Gastroesophageal sphincter (tissue), 3 donors: ENCODE measurements around the gene CC2D1A.

Experiments
- CTCF ChIP-seq, 4 experiments: fragments of 200-600 bp in 2 of 4; fragments of 450-650 bp in 2 of 4; sonication (generic) in 1 of 4; IDR thresholded peaks; one replicate each; pipeline ENCODE4 v1.5.1; 2017 to 2019; ENCODE audit warnings: antibody characterized with exemption in 4 of 4, mild to moderate bottlenecking in 2 of 4, moderate library complexity in 2 of 4
- EP300 ChIP-seq: sonication (generic); formaldehyde crosslinking; IDR thresholded peaks from one replicate; pipeline ENCODE4 v1.6.1; 2017; ENCODE audit warnings: antibody characterized with exemption, mild to moderate bottlenecking
- POLR2A ChIP-seq, 2 donors: fragments of 450-650 bp; IDR thresholded peaks; one replicate each; pipeline ENCODE4 v1.6.1; 2017; ENCODE audit warnings: antibody characterized with exemption in 2 of 2, mild to moderate bottlenecking in 2 of 2, moderate library complexity in 1 of 2

- TF ChIP-seq CTCF (IDR thresholded peaks at IDR 0.05) (no peak), EP300 (no peak), POLR2A (IDR thresholded peaks at IDR 0.05) (no peak)
Measured at GRCh38 chr19:13929340-13929739, 23.3 kb downstream of the CC2D1A start.
